NCI-H2227 treated with DMSO at 0.1 percent for 48 hours (cell line): ENCODE measurements around the gene C1orf50.
"Not testable (repeated sequence)": the region's sequence is repeated elsewhere in the genome, so short reads cannot be mapped to it uniquely, and the experiment has no call there.

Source experiments
- DNase-seq: peaks from one replicate; lab custom pipeline; 2025; lab: John Stamatoyannopoulos, UW

Gene C1orf50

DNA sequence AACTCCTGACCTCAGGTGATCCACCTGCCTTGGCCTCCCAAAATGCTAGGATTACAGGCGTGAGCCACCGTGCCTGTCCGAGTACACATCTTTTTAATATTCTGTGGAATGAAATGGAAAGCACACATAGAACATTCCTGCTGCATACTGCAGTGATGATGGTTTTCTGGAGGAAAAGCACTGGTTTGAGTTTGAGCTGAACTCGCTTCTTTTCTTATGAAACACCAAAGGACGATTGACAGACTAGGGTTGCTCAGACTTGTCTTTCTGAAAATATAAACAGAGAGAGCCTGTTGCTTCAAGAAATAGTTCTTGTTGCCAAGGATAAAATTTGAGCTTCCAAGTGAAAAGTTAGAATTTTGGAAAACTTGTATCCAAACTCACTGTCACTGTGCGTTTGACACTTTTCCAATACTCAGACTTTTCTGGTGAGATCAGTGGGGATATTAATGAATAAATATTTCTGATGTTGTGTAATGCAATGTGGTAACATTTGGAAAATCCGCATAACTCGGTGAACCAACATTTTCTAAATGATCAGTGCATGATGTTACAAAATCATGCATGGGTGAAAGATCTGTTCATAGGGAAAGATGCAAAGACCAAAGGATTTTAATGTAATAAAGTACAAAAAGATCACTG lies 34.9 kb downstream of the C1orf50 start:
- DNase-seq = no peak

DNA sequence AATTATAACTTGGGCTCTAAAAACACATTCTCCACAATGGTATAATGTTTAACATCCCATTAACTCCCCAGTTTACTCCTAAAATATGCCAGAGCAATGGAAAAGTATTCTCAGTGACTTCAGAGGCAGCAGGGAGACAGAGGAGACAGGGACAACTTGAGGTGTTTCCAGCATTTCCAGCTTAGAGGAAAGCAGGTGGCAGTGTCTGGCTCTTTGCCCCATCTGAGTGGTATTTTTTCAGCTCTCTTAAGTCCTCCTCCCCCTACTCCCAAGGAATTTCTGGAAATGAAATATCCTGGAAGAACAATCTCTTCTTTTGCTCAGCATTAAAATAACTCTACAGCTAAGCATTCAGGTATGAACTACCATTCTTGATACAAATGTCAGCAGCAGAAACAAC lies 39.1 kb downstream of the C1orf50 start:
- no peak for DNase-seq

DNA sequence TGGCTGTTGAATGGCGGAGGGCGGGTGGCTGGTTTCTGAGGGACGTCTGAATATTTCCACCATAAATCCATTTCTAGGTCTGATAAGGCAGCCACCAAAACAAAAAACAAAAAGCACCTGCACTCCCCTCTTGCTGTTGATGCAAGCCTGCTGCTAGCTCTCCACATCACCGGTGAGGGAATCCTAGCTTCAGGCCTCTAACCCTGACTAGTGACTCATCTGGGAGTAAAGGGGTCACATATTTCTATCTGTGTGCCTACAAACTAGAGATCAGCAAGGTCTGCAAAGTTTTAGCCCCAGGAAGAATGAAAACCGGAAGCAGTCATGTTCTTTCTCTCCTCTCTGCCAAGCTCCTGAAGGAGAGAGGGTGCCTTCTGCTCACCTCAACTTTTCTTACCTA lies 39.5 kb downstream of the C1orf50 start:
- DNase-seq = no peak

DNA sequence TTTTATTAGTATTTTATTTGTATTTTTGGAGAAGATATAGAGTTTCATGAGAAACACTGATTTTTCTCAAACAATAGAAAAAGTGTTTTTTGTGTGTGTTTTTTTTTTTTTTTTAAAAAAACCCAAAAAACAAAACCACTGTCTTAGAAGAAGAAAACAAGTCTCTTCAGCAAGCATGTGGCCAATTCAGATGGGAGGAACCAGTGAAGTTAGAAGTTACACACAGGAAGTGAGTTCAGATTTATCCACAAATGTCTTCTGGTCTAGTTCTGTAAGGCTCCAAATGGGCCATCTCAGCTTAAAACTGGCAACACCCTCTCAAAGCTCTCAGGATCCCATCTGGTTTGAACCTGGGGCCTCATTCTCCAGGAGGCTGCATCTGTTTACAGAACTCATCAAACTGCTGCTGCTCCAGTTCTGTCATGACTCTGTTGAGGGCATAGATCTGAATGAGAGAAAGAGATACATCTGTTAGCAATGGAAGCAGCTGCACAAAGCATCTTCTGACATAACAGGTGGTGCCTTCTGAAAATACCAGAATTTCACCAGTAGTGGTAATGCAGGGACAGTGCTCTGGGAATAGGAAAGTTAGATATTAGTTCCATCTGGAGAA lies 40.1 kb downstream of the C1orf50 start:
- no peak for DNase-seq

DNA sequence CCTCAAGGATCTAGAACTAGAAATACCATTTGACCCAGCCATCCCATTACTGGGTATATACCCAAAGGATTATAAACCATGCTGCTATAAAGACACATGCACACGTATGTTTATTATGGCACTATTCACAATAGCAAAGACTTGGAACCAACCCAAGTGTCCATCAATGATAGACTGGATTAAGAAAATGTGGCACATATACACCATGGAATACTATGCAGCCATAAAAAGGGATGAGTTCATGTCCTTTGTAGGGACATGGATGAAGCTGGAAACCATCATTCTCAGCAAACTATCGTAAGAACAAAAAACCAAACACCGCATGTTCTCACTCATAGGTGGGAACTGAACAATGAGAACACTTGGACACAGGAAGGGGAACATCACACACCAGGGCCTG lies 47.8 kb downstream of the C1orf50 start:
- DNase-seq = not testable (repeated sequence)

DNA sequence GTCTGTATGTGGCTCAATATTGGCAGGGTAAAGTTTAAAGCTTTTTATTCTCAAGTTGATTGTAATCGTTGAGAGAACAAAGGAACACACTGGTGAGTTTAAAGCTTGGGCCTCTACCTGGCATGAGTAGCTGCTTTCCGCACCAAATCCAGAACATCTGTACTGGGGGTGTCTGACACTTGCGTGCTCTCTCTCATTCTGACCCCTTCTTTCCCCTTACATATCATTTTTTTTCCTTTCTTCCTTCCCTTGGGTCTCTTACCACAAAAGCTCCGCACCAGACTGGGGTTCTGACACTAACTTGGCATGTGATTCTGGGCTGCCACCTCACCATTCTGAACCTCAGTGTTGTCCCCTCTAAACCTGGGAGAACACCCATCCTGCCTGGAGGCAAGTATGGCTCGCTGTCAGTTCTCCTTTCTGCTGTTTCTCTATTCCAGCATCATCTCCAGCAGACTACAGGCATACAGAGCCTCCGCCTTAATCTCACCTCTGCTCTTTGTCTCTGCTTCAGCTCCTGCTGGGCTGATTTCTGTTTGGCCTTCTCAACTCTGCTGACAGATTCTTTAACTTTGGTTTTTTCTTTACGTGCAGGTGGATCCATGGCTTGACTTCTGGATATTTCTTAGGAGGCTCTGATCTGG lies 49.0 kb downstream of the C1orf50 start:
- DNase-seq = peak; percentile 10

DNA sequence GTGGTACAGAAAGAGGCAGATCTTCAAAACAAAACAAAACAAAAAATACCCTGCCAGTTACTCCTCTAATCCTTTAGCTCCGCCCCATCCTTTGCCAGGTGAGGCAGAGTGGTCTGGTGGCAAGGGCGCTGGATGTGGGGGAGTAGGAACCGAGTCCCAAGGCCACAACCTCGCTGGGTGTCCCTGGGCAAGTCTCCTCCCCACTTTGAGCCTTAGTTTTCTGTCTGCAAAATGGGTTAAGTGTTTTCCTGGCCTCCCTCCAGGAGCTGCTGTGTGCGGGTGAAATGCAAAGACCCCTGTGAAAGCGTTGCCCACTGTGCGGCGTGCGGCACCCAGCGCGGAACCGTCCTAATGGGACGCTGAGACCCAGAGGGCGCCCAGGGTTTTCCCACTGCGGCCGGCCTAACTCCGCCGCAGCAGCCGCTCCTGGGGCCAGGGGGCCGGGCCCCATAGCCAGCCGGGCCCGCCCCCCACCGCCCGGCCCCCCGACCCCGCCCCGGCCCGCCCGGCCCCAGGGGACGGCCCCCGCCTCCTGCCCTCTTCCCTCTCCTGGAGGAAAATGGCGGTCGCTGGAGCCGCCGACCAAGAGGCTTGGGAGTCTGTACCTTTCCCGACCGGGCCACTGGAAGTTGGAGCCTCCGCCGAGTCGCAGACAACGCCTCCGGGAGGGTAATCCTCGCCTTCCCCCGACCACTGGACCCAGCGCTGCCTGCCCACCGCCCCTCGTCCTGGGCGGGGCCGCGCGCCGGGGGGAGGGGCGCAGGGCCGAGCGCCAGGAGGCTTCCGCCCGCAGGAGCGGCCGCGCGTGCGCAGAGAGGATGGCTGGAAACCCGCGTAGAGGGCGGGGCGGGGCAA lies 49.8 kb downstream of the C1orf50 start, which contains the start of the genes ERMAP and SVBP:
Gene ERMAP, plus strand, starts transcription at position 538 of the 855 bp plus-strand sequence. CDS start 13,327 bp downstream, outside the sequence.
Gene SVBP, minus strand, starts transcription at position 813 of the 855 bp plus-strand sequence. CDS start 853 bp downstream, outside the sequence.
- peak; percentile 93 for DNase-seq

DNA sequence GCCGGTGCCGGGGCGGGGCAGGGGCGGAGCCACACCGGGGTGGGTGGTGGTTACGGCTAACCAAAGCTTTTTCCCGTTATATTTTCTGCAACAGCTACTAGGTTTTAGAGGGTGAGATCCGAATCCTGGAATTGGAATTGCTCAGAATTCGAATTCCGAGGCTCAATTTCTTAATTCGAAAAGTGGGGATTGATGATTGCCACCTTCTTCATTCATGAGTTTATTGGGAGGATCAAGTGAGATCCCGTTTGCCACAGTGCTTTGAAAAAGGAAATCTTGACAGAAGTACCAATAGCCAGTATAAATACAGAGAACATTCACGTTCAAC lies 50.4 kb downstream of the C1orf50 start:
- DNase-seq = no peak

DNA sequence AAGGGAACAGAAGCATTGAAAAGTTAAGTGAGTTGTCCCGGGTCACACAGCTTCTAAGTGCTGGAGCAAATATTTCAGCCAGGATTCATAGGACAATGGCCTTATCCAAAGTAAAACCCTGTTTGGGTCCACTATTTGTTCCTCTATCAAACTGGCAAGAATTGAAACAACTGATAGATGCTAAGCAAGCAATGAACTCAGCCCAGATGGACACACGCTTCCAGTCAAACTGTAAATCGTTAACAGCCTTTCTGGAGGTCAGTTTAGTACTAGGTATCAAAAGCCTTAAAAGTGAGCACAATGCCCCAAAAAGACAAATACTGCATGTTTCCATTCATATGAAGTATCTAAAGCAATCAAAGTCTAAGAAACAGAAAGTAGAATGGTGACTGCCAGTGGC lies 50.9 kb downstream of the C1orf50 start:
- no peak for DNase-seq

DNA sequence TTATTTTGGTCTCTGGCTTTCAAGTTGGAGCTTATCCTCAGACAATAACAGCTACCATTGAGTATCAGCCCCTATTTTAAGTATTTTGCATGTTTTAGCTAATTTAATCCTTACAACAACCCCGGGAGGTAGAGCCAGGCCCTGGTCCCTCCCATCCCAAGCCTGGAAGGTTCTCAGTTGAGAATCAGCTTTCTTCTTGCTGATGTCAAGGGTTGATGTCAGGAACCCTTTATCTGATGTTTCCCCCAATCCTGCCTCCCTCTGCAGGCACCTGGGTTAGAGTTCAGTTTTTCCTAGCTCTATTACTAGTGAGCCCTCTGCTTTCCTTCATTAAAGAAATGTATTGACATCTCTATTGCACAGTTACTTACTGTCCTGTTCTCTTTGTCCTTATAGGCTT lies 53.8 kb downstream of the C1orf50 start:
- no peak for DNase-seq

DNA sequence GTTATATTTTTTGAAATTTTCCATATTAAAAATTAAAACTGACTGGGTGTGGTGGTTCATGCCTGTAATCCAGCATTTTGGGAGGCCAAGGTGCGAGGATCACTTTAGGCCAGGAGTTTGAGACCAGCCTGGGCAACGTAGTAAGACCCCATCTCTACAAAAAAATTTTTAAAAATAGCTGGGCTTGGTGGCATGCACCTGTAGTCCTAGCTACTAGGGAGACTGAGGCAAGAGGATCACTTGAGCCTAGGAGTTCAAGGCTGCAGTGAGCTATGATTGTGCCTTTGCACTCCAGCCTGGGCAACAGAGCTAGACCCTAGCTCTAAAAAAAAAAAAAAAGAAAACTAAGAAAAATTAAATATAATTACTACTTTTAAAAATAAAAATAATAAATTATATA lies 54.6 kb downstream of the C1orf50 start:
- no peak for DNase-seq

DNA sequence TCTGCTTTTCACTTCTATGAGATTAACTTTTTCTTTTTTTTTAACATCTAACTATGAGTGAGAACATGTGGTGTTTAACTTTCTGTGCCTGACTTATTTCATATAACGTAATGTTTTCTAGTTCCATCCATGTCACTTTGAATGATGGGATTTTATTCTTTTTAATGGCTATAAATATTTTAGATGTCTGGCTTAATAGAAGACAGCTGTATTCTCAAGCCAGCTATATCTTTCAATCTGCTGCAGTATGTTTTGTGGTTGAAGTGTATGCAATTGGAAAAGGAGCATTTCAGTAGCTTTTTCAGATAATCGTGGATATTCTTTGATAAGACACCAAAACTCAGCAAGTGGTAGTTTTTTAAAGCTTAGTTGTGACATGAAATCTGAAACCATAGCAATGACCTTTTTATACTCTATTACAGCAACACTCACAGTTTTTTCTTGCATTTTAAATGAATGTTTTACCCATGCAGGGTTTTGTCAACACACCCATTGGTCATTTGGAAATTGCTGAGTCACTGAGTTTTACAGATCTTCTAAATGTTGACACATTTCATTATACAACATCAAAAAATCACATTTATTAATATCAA lies 55.8 kb downstream of the C1orf50 start:
- DNase-seq = no peak

DNA sequence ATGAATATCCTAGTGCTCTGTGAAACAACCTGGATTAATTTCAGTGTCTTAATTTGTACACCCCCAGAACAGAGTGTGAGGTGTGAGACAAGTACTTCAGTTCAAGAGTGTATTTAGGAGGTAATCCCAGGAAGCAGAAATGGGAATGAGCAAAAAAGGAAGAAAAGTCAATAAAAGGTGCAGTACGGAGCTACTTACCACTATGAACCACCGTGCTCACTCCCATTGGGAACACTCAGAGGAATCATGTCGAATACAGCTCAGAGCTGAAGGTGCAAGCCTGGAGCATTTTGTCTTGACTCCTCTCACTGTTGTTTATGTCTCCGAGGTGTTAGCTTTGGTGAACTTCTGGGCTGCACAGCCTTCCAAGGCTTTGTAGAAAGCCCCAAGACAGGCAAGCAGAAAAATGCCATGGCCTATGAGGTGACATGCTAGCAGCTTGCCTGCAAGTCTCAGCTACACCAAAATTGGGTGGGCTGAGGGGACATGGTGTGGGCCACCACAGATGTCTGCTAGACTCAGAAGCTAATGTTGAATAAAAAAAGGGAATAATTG lies 57.5 kb downstream of the C1orf50 start:
- no peak for DNase-seq

DNA sequence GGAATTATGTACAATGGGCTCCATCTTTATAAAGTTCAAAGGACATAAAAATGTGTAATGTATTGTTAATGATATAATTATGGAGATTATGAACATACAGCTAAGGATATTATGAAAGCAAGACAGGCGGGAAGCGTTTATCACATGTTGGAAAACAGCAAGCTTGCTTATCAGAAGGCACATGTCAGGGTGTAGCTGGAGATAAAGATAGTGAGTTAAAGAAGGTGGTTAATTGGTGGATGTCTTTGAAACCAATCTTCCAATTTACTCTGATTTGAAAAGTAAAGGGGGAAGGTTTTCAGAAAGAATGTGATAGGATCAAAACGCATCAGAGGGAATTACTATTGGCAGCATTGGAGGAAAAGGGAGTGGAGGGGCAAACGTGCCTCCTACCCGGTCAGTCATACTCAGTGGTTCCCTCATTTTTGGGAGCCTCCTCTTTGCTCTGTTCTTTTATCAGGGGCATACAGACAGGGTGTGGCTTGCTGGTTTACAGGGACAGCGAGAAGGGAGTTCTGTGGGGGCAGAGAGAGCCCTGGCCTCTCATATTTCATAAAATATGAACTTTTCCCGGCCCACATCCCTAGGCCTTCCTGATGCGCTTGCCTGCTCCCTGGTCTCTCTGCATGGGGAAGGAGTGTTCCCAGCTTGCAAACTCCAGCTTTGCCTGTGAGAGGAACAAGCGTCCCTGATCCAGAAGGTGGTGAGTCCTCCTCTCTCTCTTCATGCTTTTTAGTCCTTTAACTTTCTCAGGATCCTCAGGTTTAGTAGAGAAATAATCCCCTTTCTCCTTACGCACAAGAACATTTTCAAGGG lies 58.2 kb downstream of the C1orf50 start:
- DNase-seq = no peak
